Measurements from ENCODE around the gene ATXN1.
"Not testable (repeated sequence)": the region's sequence is repeated elsewhere in the genome, so short reads cannot be mapped to it uniquely, and the experiment has no call there.

The ATXN1 gene

DNA sequence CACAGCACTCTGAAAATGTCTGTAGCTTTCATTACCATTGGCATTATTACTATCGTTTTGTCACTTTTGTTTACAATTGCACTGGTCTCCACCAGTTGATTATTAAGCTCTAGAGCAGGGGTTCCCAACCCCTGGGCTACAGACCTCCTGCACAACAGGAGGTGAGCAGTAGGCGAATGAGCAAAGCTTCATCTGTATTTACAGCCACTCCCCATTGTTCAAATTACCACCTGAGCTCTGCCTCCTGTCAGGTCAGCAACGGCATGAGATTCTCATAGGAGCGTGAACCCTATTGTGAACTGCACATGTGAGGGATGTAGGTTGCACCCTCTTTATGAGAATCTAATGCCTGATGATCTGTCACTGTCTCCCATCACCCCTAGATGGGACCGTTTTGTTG is 126.4 kb downstream of the ATXN1 start:
- DNase-seq = no peak

DNA sequence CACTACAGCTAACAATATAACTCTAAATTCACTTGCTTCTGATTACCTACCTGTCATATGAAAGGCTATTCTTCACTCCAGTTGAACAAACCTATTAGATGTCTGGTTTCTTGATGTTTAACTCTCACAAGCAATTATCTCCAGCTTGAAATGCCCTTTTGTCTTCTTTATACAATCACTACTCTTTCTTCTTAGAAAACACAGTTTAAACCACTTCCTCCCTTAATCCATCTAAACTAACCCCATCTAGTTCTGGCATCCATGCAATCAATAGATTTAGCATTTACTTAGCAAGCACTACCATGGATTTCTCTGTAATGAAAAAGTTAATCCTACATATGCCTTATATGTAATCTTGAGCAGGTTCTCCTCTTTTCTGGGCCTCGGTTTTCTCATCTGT is 127.3 kb downstream of the ATXN1 start:
- no peak for DNase-seq

DNA sequence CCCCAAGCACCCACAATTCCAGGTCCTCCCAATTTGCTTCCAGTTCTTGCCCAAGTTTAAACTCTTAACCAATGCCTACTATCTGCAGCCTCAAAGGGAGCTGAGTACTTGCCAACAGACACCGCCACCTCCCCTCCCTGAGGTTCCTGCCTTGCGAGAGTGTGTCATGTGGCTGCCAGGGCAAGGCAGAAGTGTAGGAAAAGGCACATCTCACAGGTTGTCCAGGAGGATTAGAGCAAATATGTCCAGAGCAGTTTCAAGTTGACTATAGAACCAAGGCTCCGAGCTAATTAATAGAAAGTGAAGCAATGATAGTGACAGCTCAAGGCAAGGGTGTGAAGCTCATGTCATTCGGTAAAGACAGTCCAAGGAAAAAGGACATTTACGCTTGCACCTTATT is 127.8 kb downstream of the ATXN1 start:
- peak; percentile 57 for DNase-seq

DNA sequence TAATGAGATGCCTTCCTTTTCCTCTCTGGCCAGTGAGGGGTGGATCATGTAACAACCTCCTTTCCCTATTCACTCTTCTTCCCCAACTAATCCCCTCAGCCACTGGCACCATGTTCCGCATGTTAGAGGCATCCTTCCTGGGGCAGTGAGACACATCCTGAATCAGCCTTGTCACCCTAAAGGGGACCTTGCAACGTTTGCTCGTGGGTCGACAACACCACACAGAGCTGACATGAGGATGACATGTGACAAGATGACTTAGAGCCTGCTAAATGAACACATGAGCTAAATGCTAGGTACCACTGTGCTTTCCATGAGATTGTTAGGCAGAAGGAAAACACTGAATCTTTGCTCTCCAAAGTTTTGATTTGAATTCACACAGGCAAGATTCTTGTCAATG is 129.2 kb downstream of the ATXN1 start:
- DNase-seq = no peak

DNA sequence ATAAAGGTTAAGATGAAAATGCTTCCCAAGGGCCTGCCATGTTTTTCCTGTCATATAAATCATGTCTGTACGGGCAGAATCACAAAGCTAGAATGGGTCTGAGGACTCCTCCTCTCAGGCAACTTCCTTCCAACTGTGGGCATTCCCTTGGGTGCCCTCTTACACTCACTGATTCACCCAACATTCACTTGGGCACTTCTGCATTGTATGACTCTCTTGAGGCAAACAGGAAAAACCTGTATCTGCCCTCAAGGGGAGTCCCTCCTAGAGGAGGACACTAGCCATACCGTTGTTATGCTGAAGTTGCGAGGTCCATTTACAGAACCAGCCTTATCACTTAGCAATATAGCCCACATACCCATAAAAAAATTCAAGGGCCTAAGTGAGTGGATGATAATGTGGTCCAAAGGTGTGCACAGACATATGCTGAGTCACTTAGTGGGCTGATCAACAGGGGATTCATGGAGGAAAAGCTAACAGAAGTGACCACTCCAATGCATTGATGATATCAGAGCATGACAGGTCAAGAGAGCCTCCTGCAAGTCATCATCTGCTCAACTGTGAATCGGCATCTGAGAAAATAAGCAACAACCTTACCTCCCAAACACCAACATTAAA is 131.1 kb downstream of the ATXN1 start:
- DNase-seq = no peak

DNA sequence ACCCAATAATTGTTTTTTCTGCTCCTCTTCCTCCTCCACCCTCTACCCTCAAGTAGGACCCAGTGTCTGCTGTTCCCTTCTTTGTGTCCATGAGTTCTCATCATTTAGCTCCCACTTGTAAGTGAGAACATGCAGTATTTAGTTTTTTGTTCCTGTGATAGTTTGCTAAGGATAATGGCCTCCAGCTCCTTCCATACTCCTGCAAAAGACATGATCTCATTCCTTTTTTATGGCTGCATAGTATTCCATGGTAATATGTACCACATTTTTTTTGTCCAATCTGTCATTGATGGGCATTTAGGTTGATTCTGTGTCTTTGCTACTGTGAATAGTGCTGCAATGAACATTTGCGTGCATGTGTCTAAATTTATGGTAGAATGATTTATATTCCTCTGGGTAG is 132.7 kb downstream of the ATXN1 start:
- DNase-seq = not testable (repeated sequence)

DNA sequence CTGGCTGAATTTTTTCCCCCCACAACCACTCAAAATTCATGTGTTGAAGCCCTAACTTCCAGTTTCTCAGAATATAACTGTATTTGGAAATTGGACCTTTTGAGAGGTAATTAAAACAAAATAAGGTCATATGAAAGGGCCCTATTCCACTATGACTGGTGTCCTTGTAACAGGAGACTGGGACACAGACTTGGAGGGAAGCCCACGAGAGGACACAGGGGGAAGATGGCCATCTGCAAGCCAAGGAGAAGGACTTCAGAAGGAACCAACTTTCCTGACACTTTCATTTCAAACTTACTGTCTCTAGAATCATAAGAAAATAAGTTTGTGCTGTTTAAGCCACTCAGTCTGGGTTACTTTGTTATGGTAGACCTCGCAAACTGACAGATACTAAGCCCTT is 134.6 kb downstream of the ATXN1 start:
- DNase-seq = no peak

DNA sequence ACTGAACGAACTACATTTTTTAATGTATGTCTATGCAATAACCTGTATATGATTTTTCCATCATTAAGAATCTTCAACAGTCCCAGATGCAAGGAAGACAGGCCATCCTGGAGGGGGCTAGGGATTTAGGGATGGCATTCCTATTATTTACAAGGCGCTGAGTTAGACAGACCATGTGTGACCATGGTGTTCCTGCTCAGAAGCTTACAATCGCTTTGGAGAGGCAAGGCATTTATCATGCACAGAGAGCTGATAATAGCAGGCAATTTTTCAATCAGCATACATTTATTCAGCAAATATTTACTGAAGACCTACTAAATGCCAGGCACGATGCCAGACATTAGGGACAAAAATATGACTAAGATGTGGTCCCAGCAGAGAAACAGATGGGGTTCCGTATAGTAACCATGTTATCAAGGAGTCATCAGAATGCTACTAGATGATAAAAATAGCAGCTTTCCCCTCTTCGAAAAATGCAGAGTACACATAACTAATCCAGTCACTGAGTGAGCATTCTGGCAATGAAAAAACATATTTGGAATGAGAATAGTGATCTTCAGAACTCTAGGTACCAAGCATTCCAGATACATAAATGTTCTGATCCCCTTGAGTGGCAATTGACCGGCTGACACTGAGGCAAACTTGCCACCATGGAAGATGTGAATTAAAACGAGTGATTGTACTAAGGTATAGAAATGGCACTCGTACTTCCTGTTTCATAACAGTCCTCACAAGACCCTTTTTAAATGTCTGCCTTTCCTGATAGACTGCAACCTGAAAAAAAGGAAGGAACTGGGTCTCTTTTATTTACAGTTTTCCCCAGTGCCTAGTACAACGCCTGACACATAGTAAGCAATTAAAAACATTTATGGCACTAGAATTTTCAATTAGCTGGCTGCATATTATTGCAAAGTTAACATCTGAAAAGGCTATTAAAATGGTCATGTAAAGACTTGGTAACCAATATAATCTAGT is 135.7 kb downstream of the ATXN1 start:
- DNase-seq = no peak

DNA sequence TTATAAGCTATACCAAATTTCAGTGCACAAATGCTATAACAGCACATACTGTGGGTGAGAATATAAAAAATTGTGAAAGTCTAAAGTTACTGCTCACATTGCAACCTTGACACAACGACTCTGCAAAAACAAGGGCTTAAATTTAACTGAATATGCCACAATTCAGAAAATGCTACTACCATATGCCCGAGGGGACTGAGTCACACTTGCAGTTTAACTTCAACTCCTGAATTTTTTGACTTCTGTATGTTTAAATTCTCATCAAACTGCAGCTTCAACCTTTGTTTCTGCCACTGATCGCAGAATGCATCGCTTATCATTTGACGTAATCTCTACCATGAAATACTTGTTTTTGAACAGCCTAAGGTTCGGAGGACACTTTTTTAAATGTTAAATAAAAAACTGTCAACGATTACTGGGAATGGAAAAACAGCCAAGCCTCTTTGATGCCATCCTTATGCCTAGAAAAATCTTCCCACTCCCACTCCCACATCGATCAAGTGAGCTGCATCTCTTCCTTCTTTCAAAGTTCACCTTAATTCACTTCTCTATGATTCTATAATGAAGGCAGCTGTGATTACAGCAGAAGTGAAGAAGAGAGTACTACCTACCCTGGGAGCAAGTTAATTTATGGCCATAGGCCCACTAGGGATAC is 136.5 kb downstream of the ATXN1 start:
- DNase-seq = no peak

DNA sequence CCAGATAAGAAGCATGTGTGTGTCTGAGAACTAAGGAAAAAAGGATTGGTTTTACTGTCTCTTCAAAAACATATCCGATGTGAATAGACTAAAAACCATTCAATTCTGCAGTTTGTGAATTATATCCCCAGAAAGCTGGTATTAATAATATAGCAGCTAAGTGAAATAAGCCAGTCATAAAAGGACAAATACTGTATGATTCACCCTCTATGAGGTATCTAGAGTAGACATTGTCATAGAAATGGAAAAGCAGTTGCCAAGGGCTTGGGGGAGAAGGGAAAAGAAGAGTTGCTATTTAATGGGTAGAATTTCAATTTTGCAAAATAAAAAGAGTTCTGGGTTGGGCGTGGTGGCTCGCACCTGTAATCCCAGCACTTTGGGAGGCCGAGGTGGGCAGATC is 137.5 kb downstream of the ATXN1 start:
- DNase-seq = no peak

DNA sequence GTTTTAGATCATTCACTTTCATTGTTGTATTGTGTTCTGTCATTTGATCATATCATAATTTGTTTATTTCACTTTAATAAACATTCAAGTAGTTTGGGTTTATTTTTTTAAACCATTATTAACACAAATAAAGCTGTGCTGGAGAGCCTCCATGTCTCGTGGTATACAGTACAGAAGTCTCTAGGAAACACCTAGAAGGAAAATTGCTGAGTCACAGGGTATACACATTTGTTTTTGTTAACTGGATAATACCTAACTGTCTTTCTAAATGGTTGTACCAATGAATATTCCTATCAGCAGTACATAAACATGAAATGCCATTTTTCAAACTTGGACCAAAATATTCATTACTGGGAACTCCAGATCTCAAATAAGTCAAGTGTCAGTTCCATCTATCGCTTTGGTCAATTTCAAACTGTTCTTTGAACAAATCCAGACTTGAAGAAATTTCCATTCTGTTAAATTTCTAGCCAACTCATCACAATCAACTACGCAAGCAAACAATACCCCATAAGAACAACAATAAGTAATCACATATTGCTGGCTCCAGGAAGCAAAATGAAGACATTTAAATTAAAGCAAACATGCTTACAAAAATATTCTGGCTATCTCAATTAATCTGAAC is 138.1 kb downstream of the ATXN1 start:
- DNase-seq = no peak

DNA sequence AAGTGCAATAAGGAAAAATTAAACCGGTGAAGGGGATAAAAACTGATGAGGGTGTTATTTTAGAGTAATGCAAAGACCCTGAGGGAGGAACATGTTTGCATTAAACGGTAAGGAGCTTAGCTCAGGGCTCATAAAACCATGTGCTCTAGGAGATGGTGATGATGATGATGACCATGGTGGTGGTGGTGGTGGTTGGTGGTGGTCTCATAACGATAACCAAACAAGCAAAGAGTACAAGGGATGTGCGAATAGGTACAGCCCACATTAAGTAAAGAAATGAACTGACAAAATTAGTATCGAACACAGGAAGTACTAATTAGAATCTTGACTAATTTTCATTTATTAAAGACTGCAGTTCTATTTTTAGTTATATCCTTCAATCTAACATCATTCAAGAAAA is 139.1 kb downstream of the ATXN1 start:
- no peak for DNase-seq

DNA sequence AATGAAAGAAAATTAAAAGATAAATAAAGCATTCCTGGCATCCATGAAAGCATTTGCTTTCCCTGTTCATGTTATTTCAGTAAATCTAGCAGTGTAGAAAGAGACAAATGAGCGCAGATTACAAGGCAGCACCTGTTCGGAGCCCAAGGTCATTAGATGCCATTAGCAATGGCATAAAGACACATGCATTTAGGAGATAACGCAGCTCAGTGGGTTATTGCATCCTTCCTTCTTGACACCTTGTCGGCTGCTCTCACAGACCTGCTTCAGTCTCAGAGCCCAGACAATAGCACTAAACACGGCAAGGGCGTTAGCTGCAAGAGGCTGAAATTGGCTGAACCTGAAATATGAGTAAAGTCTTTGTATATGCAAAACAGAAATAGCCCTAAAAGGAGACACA is 140.3 kb downstream of the ATXN1 start:
- no peak for DNase-seq

DNA sequence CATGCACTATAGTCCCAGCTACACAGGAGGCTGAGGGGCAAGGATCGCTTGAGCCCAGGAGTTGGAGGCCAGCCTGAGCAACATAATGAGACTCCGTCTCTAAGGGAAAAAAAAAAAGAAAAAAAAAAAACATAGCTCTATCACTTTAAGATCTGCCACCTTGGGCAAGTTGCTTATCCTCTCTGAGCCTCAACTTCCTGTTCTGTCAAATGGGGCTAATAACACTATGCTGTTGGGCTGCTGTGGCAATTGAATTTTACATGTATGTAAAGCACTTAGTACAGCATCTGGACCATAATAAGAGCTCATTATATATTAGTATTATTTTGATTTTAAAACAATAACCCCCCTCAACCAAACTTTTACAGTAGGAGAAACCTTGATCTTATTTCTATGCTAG is 141.5 kb downstream of the ATXN1 start:
- DNase-seq = no peak

DNA sequence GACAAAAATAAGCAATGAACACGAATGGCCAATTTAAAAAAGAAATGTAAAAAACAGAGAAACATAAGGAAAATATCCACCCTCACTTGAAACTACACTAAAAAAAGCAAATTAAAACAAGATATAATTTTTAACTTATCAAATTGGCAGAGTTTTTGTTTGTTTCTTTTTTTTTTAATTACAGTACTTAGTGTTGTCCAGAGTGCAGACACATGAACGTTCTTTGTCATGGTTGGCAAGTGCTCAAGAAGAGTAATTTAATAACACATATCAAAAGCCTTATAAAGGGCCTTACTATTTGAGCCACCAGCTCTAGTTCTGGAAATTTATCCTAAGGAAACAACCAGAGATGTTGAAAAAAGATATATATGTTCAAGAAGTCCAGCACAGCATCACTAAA is 142.3 kb downstream of the ATXN1 start:
- no peak for DNase-seq

DNA sequence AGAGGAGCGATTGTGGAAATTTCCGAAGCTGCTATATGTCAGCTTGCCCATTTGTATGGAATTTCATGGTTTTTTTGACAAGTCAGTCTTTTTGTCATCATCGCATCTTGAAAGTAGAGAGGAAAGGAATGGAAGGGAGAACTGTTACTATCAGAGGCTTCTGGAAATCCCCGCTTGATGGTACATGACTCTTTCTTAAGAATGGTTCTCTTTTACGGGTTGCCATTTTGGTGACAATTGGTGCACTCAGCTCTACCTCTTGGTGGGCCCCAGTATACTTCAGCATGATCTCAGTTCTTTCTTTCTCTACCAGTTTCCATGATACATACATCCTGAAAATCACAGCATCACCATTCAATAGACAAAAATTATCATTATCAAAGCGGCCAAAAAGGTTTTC is 146.0 kb downstream of the ATXN1 start:
- not testable (repeated sequence) for DNase-seq

DNA sequence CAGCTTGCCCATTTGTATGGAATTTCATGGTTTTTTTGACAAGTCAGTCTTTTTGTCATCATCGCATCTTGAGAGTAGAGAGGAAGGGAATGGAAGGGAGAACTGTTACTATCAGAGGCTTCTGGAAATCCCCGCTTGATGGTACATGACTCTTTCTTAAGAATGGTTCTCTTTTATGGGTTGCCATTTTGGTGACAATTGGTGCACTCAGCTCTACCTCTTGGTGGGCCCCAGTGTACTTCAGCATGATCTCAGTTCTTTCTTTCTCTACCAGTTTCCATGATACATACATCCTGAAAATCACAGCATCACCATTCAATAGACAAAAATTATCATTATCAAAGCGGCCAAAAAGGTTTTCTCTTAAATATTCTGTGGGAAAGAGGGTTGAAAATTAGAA is 147.1 kb downstream of the ATXN1 start:
- not testable (repeated sequence) for DNase-seq

DNA sequence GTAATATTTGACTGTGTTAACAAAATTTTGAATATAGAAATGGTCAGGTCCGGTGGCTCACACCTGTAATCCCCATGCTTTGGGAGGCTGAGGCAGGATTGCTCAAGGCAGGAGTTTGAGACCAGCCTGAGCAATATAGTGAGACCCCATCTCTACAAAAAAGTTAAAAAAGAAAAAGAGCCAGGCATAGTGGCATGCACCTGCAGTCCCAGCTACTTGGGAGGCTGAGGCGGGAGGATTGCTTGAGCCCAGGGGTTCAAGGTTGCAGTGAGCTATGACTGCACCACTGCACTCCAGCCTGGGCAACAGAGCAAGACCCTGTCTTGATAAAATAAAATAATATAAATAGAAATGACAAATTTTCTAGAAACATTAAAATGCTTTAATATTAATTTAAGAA is 147.8 kb downstream of the ATXN1 start:
- DNase-seq = not testable (repeated sequence)

DNA sequence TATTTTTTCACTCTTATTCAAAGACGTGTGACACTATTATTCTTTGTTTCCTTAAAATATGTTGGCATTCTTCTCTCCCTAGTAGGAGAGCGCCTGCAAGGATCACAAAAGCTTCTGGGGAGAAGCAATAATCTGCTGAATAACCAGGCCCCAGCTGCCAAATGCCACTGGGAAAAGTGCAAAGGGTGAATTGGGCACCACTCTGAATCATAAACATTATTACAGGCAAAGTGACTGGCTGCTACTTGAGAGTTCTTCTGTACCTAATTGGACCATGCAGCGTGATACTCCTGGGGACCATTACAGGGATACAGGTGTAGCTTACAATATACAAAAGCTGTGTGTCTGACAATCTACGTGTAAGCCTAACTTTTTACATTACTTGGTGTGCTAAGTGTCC is 152.8 kb downstream of the ATXN1 start:
- no peak for DNase-seq

DNA sequence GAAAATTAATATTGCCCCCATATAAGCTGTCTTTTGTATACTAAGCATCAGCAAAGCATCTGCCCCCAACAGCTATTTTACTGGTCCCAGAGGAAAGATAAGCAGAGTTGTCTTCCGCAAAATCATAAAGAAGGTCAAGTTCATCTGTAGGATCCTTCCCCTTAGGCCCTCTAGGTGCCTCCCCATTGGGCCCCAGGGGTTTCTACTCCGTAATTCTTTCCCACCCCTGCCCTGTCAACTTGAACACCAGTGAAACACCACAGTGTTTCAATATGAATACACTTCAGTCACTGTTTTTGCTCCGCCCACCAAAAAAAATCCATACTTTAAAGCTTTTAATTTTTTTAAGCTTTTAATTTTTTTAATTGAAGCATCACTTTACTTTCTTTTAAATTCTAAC is 159.2 kb downstream of the ATXN1 start:
- DNase-seq = no peak

DNA sequence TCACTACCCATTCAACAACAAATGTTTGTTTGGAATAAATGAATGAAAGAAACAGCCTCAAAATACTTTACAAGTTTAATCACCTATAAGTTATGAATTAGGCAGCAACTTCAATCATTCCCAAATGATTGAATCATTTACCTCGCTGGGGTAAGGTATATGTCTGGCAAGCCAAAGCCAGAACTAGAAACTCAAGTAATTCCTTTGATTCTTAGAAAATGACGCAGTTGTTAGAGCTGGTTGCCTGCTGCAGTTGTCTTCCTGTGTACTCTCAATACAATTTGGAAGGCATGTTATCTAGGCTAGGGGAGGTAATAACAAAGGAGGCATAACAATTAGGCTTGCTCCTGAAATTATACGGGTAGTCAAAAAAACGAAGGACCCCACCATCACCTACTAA is 160.6 kb downstream of the ATXN1 start:
- no peak for DNase-seq

DNA sequence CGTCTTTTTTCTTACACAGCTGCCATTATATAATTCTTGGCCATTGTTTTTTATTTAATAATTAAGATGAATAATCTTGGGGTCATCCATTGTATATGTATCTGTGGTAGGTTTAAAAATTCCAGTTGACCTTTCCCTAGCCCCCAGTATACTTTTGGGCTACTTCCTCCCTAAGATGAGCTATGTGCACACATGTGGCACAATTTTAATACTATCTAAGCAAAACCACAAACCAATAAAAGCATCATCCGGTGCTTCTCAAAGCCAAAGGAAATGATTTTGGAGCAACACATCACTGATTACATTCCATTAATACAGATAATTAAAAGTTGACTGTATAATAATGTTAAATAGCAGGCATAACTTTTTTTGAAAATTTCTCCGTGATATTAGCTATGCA is 161.2 kb downstream of the ATXN1 start:
- DNase-seq = no peak

DNA sequence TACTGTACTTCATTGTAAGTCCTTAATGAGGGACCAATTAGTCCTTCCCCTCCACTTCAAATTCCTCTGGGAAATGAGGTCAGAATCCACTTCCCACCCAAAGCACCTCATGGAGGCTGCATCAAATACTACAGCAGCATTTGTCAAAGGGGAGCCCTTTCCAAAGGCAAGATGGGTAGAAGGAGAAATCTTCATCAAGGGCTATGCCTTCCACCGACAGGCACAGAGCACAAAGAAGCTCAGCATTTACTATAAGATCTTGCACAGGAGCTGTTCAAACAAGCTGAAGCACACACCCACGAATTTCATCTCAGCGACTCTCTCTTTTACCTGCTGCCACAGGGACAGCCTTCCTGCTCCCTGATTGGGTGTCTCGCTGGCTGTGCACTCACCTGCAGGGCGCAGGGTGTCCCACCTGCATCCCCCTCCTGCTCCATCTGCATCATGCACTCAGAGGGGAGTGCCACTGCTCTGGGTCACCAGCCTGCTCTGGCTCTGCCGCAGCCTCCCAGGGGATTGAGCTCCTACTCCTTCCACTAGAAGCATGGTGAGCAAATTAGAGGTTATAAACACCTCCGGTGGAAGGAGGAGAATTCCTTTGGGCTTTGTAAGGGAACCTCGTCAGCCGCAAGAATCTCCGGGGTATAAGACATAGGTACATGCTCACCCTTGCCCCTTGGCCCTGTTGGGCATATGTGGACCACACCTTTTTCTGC is 164.5 kb downstream of the ATXN1 start:
- DNase-seq = peak; percentile 53

All from islet precursor cell (in vitro differentiated cells).